Left cardiac atrium (tissue), 4 donors: ENCODE measurements around the gene SRRM4. TPM values are rescaled to one million over a fixed set of nuclear protein-coding genes. Genes with fewer than 3 reads are reported as not detected.

Experiments
- ATAC-seq, 2 donors: fragments of 200-7000 bp; cut with Tn5 transposase; one replicate each; pipeline ENCODE4 v1.9.1; 2020; ENCODE audit warnings: mild to moderate bottlenecking in 2 of 2, moderate library complexity in 2 of 2
- DNase-seq: peaks from one replicate; pipeline ENCODE4 v3.0.0-alpha.2; 2020
- intact Hi-C, 2 donors: fragments of 100-400 bp; cut with DNase I; formaldehyde crosslinking; loops; one replicate each; pipeline versions ENCODE4 v1.14.1 to v1.15.1; 2022 to 2023
- total RNA-seq, 2 donors: library from RNA; stranded (reverse); fragmentation: NEBNext Ultra II Directional; extraction: Animal tissue kit (Norgen Biotek cat#: 25700); gene quantifications; one replicate each; pipeline ENCODE4 v1.2.1, GENCODE V29; 2021
- donor health status: DM: no; HTN: yes; CAD: no.
- donor health status: DM: no; HTN: yes; CAD: no; lungs with severe emphysema.
- donor health status: DM: yes; HTN: yes; CAD: no.
- donor health status: Dilated cardiomyopathy.

SRRM4 gene
- total RNA-seq, 2 donors from 2014 or later = 0.13 to 0.21 TPM

GRCh38 chr12:119207063-119207560, 225.8 kb downstream of the SRRM4 start:
- ATAC-seq = no peak
- DNase-seq = no peak
- intact Hi-C loops = no loop called here

DNA sequence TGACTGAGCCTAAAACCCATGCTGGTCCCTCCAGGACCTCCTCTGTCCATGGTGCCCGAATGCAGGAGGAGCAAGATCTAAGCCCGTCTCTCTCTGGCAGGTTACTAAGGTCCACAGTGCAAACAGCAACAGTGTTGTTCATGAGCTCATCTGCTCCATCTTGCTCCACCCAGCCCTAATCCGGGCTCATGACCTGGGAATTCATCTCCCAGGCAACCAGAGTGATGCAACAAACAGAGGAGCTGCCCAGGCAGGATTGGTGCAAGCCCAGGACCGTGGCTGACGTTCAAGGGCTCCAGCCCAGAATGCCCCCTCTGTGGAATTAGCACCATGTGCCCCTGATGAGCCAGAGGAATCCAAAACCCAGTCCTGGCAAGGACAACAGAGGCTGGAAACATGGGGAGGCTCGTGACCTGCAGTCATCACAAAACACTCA, 227.3 kb downstream of the SRRM4 start:
- intact Hi-C loops = no loop called here
- DNase-seq = peak; percentile 88
- peak; percentile 84 to 96 for ATAC-seq

DNA sequence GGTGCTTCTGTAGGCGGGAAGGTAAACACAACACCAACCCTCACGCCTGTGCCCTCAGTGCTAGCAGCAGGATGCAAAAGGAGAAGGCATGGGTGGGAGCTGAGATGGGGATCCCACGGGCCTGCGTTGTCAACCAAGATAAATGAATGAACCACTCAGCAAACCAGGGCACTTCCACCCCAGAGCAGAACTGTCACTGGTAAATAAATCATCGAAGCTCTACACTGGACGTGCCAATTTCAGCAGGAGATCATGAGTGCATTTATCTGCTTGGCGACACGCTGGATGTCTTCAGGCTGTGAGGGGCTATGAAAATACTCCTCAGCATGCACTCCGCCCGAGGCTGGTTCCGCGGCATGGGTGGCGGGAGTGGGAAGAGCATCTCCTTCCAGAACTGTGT, 230.5 kb downstream of the SRRM4 start:
- ATAC-seq (no peak), DNase-seq (no peak)
- intact Hi-C loops = no loop called here

Other genes with a start within 250 kb of the SRRM4 start
- 100 to 1,000 TPM; 314 to 316 TPM for gene HSPB8, start 197.4 kb downstream of the SRRM4 start, total RNA-seq